ENCODE measurements around the gene GRN.
A peak's percentile ranks its signal among the peaks of the same experiment; 100 is the strongest.
"Not testable (repeated sequence)": the region's sequence is repeated elsewhere in the genome, so short reads cannot be mapped to it uniquely, and the experiment has no call there.

GRN gene

DNA sequence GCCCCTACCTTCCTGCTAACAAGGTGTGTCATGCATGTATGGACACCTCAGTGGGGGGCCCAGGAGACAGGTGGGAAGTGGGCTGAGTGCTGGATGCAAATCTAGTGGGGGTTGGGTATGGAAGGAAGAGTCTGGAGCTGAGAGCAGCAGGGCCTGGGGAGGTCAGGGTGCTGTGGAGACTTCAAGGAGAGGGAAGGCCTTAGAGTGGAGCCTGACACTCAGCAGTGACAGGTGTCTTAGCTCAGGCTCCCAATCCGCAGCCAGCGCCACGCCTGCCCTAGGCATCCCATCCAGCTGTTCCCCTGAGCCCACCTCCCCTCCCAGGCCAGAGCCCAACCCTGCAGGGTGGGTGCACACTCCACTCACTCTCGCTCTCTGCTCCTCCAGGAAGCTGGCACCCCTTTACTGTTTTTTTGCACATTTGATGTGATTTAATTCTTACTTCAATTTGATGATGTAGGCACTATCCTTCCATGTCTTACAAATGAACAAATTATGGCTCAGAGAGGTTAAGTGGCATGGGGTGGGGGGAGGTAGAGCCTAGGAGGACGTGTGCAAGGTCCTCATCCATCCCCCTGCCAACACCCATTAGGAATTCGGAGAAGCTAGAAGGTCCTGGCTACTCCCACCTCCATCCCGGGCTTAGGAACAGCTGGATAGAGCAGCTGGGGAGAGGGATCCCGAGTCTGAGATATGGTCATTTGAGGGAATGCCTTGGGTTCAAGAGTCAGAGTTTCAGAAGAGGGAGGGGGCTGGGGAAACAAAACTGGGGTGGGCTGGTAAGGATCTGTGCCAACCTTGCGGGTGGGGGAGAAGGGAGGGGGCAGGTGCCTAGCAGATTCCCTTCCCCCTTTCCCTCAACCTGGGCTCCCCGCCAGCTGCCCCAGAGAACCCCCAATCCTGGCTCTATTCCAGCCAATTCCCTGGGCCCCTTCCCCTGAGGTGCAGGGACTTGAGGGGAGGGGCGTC is 16.5 kb downstream of the GRN start:
- no peak for DNase-seq (ENCODE audit: low read depth in 3 of 3)

DNA sequence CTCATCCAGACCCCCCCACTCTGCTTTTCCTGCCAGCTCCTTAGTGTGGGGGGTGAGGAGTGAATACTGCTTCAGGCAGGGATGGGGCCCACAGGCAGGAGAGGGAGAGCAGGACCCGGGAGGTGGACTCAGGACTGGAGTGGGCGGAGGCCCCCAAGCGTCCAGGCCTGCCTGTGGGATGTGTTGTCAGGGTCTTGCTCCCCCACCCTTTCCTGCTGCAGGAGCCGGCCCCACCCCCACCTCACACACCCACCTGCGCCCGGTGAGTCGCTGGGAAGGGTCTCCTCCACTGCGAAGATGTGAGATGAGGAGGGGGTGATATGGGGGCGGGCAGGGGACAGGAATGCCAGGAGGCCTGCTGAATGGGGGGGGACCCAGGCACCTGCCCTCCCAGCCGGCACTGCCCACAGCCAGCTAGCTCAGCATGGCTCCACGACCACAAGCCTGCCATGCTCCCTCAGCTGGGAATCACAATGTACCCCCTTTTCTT is 17.4 kb downstream of the GRN start:
- no peak for DNase-seq (ENCODE audit: low read depth in 3 of 3)

DNA sequence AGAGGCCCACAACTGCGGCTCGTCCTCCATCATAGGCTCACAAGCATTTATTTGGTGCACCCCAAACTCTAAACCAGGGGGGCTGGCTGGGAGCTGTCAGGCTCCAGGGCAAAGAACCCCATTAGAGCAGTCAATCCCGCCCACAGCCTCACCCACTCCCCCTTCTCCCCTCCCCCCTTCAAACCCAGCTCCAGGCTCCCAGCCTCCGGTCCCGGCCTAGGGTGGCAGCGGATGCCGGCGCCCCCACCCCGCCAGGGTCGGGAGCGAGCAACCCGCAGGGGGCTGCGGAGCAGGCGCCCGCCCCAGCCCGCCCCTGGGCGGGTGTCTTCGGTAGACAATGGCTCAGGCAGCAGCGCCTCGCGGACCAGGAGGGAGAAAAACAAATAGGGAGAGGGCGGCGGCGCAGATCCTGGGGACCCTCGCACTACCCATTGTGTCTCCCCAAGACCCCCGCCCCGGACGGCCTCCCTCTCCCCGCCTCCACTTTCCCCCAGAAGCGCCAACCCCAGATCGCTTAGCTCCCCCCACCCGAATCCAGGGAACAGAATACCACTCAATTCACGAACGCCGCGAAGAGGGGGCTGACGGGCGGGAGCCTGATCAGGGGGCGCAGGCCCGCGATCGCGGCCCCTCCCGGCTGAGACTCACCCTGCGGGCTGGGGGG is 18.0 kb downstream of the GRN start:
- no peak for DNase-seq (ENCODE audit: low read depth in 3 of 3)

DNA sequence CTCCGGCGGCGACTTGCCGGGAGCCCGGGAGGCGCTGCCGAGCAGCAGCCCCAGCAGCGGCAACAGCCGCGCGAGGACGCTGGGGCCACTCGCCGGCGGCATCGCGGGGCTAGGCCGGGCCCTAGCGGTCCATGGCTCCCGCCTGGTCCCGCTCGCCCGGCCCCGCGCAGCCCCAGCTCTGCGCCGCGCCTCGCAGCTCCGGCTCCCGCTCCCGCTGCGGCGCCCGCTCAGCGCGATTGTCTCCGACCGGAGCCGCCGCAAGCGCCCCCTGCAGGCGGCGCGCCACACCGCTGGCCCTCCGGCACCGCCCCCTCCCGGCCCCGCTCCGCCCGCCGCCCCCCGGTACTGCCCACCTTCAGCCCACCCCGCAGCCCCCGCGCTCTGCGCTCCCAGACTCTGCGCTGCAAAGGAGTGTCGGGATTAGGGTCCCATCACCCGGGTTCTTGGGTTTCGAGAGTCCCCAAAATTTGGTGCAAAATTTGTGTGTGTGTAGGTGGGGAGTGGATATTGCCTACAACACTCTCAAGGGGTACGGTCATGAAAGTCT is 18.6 kb downstream of the GRN start, which contains the start of gene FAM171A2:
Gene FAM171A2, minus strand, starts transcription at position 241 of the 547 bp plus-strand sequence. Its CDS starts 139 bp downstream, at position 102.
- DNase-seq (ENCODE audit: low read depth in 3 of 3): peak; percentile 26 to 64 (median 46)

DNA sequence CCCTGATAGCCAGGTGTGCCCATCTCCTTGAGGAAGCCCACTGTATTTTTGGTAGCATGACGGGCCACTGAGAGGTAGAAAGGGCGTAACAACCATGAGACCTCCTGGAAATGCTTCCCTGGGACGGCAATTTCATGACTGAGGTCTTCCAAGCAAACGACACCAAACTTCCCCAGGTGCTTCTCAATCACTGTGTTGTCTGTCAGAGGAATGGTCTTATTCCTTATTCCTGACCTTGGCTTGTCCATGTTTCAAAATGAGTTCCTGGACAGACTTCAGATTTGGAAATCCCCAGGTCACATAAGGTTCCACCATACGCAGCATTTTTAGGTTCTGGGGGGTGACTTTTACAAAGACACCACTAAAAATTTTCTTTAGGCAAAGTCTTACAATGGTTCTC is 19.9 kb downstream of the GRN start:
- DNase-seq (ENCODE audit: low read depth in 3 of 3): not testable (repeated sequence)

GRCh38 chr17:44367231-44367979 is 22.3 kb downstream of the GRN start:
- no peak for DNase-seq (ENCODE audit: low read depth in 3 of 3)

GRCh38 chr17:44368391-44369243 is 23.5 kb downstream of the GRN start:
- not testable (repeated sequence) for DNase-seq (ENCODE audit: low read depth in 3 of 3)

- not testable (repeated sequence) for DNase-seq (ENCODE audit: low read depth in 3 of 3)
Measured at GRCh38 chr17:44369414-44370023, 24.4 kb downstream of the GRN start.

GRCh38 chr17:44372036-44372435 is 26.9 kb downstream of the GRN start:
- no peak for DNase-seq (ENCODE audit: low read depth in 3 of 3)

DNA sequence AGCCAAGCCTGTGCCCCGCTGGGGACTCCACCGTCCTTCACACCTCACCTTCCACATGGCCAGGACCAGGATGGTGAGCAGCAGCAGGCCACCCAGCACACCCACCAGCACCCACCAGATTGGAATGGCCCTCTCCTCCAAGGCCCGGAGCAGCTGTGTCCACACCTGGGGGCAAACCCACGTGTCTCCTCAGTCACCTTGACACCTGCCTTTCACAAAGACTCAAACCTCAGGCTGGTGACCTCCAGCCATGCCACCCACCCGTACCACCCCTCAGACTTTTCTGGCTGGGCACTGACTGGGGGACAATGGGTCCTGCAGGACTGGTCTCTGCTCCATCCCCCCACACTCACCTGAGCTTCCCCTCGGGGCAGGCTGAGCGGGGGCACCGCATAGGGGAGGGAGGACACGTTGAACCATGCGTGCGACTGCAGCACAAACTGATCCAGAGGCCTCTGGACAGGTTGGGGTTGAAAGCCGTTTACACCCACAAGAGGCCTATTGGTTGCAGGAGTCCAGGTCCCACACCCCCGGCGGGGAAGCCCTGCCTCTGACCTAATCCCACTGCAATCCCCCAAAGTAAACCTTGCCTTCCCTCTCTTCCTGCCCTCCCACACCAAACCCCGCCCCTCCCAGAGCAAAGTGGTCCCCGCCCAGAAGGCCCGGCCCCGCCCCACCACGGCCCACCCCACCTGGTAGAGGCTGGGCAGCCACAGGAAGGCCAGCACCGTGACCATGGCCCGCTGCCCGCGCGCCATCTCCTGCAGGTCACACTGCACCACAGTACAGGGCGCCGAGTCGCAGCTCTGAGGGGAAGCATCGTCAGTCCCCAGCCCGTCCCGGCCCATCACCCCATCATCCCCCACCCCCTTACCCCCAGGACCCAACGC is 29.4 kb downstream of the GRN start:
- DNase-seq (ENCODE audit: low read depth in 3 of 3): no peak

DNA sequence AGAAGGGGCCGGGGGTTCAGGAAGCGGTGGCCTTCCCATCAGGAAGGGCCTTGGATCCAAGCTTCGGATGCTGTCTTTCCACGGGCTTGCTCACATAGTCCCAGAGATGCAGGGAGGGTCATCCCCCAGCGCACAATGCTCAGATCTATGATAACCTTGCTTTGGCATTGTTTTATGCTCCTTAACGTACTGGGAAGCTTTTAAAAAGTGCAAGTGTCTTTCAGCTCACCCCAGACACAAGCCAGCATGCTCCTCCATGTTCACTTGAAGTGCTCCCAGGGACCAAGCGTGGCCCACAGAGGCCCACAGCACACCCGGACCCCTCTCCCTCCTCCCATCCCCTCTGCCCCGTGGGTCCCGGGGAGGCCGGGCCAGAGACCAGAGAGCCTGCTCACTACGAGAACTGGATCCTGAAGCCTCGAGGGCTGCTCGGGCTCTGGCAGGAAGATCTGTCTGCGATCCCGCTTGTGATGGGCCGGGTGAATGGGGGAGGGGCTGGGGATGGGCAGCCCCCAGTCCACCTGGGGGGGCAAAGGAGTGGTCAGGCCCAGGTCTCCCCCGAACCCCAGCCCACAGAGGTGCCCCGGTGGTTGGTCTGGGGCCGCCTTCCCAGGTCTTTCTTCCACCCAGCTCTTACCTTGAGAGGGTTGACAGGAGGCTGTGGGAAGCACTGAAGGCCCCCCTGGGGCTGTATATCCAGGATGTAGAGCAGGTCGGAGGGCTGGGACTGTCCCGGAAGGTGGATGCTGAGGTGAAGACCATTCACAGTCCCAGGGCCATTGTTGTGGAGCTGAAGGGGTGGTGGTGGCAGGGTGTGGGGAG is 30.3 kb downstream of the GRN start:
- DNase-seq (ENCODE audit: low read depth in 3 of 3): no peak

GRCh38 chr17:44376124-44376523 is 31.0 kb downstream of the GRN start:
- DNase-seq (ENCODE audit: low read depth in 3 of 3): no peak

GRCh38 chr17:44376779-44377178 is 31.7 kb downstream of the GRN start:
- DNase-seq (ENCODE audit: low read depth in 3 of 3): no peak

- no peak for DNase-seq (ENCODE audit: low read depth in 3 of 3)
Measured at GRCh38 chr17:44378171-44378705, 33.1 kb downstream of the GRN start.

DNA sequence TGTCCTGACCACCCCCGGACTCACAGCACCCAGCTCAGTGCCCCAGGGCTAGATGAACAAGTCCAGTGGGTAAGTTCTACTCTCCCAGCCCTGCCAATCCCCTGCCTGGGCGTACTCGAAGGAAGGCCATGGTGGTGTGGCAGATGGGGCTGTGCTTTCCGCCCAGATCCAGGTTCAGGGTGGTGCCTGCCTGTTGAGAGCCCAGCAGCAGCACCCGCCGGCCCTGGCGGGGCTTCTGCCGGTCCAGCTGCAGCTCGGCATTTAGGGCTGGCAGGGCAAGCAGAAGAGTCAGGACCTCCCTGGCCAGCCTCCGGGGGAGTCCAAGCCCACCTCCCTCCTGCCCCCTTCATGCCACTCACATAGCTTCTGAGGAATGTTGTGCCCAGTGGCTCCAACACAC is 34.8 kb downstream of the GRN start:
- no peak for DNase-seq (ENCODE audit: low read depth in 3 of 3)

DNA sequence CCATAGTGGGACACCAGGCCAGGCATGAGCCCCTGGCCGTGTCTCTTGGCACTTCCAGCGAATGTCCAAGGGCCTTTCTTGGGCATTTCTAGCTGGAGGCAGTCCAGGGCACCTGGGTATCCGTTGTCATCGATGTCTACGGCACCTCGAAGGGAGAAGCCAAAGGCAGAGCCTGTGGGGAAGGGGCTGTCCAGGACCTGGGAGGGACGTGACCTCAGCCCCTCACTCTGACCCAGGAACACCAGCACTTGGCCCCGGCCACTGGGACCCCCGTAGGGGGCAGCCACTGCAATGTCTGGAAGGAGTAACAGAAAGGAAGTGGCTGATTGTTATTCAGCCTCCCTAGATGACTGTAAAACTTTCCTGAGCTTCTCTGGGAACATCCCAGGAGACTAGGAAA is 35.7 kb downstream of the GRN start:
- DNase-seq (ENCODE audit: low read depth in 3 of 3): no peak

- no peak for DNase-seq (ENCODE audit: low read depth in 3 of 3)
Measured at GRCh38 chr17:44381810-44382305, 36.8 kb downstream of the GRN start.

DNA sequence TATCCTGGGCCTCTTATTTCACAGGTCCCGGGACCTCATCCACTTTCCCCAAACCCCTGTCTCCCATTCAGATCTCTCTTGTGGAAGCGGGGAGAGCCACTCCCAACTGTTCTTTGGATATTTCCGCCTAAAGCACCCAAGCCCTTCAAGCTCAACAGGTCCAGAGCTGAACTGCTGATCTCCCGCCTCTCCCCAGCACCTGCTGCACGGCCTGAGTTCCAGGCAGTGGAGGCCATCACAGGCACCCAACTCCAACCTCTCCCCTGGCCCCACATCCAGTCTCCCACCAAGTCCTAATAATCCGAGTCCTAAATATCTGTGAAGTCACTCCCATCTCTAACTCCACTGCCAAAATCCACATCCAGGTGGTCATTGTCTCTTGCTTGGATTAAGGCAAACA is 37.8 kb downstream of the GRN start:
- no peak for DNase-seq (ENCODE audit: low read depth in 3 of 3)

All from stimulated activated CD4-positive, alpha-beta T cell treated with anti-CD3 and anti-CD28 coated beads, TNF-alpha, amount 100 ng/mL, for 4 hours (primary cell).